Effector memory CD4-positive, alpha-beta T cell (primary cell): ENCODE data around the gene PPM1B.
A peak's percentile ranks its signal among the peaks of the same experiment; 100 is the strongest.

Source experiments
- DNase-seq, 3 donors: peaks; one replicate each; pipeline ENCODE4 v3.0.0-alpha.2; 2020
- H3K27ac ChIP-seq: 2 replicates; pipeline ENCODE4 v1.7.0; 2013; ENCODE audit warnings: mild to moderate bottlenecking, low read length, moderate library complexity; ENCODE audit not compliant: insufficient read depth, poor library complexity, severe bottlenecking
- H3K27me3 ChIP-seq: replicated peaks from 2 replicates; pipeline ENCODE4 v1.7.0; 2013; ENCODE audit warnings: mild to moderate bottlenecking, low read length; ENCODE audit not compliant: insufficient read depth, control insufficient read depth, poor library complexity, severe bottlenecking
- H3K36me3 ChIP-seq: 2 replicates; pipeline ENCODE4 v1.7.0; 2013; ENCODE audit warnings: mild to moderate bottlenecking, low read length, moderate library complexity; ENCODE audit not compliant: control insufficient read depth, insufficient read depth
- H3K4me1 ChIP-seq: 2 replicates; pipeline ENCODE4 v1.7.0; 2013; ENCODE audit warnings: low read length, mild to moderate bottlenecking; ENCODE audit not compliant: control insufficient read depth, insufficient read depth, poor library complexity, severe bottlenecking
- H3K4me3 ChIP-seq: 2 replicates; pipeline ENCODE4 v1.7.0; 2013; ENCODE audit warnings: low read length, low read depth, mild to moderate bottlenecking; ENCODE audit not compliant: insufficient read depth, poor library complexity, severe bottlenecking
- H3K9me3 ChIP-seq: 2 replicates; pipeline ENCODE4 v1.7.0; 2013; ENCODE audit warnings: mild to moderate bottlenecking, low read length, moderate library complexity; ENCODE audit not compliant: control insufficient read depth

The PPM1B gene

GRCh38 chr2:44152865-44153669 is 15.6 kb upstream of the PPM1B start:
- Histone ChIP-seq H3K9me3 (no peaks in the 10 kb centered on the region), H3K4me1 (no peaks in the 10 kb centered on the region), H3K27ac (no peak overlapping the region), H3K27me3 (no peaks in the 10 kb centered on the region), H3K36me3 (no peaks in the 10 kb centered on the region), H3K4me3 (no peak overlapping the region)
- no peak for DNase-seq

DNA sequence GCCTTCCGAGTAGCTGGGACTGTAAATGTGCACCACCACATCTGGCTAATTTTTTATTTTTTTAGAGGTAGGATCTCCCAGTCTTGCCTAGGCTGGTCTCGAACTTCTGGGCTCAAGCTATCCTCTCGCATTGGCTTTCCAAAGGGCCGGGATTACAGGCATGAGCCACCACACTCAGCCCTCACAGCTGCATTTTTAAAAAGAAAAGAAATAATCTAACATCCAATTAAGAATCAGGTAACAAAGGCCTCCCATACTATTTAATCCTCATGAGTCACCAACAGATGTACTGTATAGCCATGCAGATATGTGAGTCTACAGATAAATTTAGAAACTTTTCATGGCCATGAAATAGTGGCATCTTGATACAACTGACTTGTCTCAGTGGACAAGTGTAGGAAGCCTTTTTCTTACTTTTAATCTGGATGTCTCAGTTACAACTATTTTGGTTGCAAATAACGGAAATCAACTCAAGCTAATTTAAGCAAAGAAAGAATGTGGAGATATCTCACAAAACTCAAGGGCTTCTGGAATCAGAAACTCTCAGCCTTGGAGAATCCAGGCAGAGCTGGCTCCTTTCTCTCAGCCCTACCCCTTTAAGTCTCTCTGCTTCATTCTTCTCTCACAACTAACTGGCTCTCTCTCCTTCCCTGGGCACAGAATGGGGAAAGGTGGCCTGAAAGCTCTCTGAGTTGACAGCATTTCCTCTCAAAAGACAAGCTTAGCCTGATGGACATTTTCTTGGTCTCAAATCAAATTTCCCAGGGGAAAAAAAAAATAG is 12.8 kb upstream of the PPM1B start:
- DNase-seq = no peak
- no peaks in the 10 kb centered on the region for H3K9me3 ChIP-seq
- H3K4me1 ChIP-seq = no peaks in the 10 kb centered on the region
- H3K27me3 ChIP-seq = no peaks in the 10 kb centered on the region
- H3K36me3 ChIP-seq = no peaks in the 10 kb centered on the region
- no peak overlapping the region for H3K4me3 ChIP-seq
- no peak overlapping the region for H3K27ac ChIP-seq

- no peaks in the 10 kb centered on the region for H3K9me3 ChIP-seq
- no peak for DNase-seq
- no peak overlapping the region for H3K27ac ChIP-seq
- H3K4me1 ChIP-seq = no peaks in the 10 kb centered on the region
- H3K27me3 ChIP-seq = no peaks in the 10 kb centered on the region
- no peak overlapping the region for H3K4me3 ChIP-seq
- no peaks in the 10 kb centered on the region for H3K36me3 ChIP-seq
Measured at GRCh38 chr2:44163777-44164176, 4.9 kb upstream of the PPM1B start.

GRCh38 chr2:44164617-44165016 is 4.1 kb upstream of the PPM1B start:
- no peaks in the 10 kb centered on the region for H3K27me3 ChIP-seq
- H3K9me3 ChIP-seq = no peaks in the 10 kb centered on the region
- no peaks in the 10 kb centered on the region for H3K4me1 ChIP-seq
- DNase-seq = no peak
- no peak overlapping the region for H3K27ac ChIP-seq
- no peak overlapping the region for H3K4me3 ChIP-seq
- H3K36me3 ChIP-seq = no peaks in the 10 kb centered on the region

- DNase-seq = no peak
- H3K36me3 ChIP-seq = no peaks in the 10 kb centered on the region
- H3K27me3 ChIP-seq = no peaks in the 10 kb centered on the region
- no peak overlapping the region for H3K27ac ChIP-seq
- H3K4me3 ChIP-seq = no peak overlapping the region
- H3K9me3 ChIP-seq = no peaks in the 10 kb centered on the region
- peaks cover 3% of the 10 kb centered on the region for H3K4me1 ChIP-seq
Measured at GRCh38 chr2:44166096-44166495, 2.6 kb upstream of the PPM1B start.

DNA sequence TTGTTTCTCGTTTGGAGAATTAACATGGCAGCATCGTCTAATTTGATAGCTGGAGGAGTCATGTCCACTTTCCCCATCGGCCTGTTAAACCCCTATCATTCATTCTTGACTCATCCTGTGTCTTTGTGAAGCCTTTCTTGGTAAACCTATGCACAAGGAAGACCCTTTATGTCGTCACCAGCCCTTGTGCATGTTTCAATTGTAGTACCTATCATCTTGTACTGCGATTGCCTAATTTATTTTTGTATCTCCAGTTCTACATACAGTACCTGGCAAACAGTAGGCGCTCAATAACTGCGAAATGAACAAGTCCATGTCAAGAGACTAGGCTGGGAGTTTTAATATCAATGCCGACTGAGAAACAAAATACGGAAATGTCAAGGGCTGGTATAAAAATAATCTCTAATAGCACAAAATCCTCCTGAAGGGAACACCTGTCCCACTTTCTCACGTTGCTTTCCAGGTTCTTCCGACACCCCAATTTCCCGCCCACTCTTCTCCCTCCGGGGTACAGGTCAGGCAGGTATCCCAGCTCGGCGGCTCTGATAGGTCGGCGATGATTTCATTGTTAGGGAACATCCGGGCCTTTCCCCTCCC is 1.3 kb upstream of the PPM1B start:
- no peaks in the 10 kb centered on the region for H3K9me3 ChIP-seq
- H3K4me3 ChIP-seq = peak overlapping the region; percentile 59
- no peaks in the 10 kb centered on the region for H3K27me3 ChIP-seq
- peaks cover 8% of the 10 kb centered on the region for H3K4me1 ChIP-seq
- DNase-seq = no peak
- H3K36me3 ChIP-seq = no peaks in the 10 kb centered on the region
- H3K27ac ChIP-seq = peak overlapping the region; percentile 97

DNA sequence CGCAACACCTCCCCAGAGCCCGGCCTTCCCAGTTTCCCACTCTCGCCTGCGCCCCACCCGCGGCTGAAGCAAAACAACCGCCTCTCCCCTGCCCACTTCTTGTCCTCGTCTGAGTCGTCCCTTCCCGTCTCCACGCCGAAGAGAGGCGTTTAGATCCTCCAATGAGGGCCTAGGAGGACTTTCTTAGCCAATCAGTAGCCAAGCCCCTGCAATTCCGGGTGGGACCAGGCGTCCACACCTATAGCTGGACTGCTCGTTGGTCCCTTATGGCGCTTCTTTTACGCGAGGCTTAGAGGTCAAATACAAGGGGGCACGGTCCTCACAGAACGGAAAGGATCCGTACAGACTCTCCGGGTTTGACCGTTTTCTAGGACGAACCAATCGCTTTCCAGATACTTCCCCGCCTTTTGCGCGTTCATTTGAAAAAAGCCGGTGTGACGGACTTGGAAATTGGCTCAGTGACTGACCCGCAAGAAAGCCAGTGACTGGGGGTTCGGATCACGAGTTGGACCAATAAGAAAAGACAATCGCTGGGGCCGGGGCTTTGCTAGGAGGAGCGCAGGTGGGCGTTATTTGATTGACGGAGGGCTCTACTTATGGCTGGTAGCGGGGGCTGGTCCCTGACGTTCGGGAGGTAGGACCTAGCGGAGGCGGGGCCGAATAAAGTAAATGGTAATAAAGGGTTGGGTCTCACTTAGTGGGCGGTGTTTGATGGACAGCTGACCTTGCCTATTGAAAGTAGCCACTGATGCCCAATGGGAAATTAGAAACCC is 581 bp upstream of the PPM1B start:
- DNase-seq = peak; percentile 84 to 97 (median 95)
- Histone ChIP-seq H3K36me3 (no peaks in the 10 kb centered on the region), H3K27ac (peak overlapping the region; percentile 97), H3K4me3 (peak overlapping the region; percentile 59), H3K9me3 (no peaks in the 10 kb centered on the region), H3K27me3 (no peaks in the 10 kb centered on the region), H3K4me1 (peaks cover 13% of the 10 kb centered on the region)

DNA sequence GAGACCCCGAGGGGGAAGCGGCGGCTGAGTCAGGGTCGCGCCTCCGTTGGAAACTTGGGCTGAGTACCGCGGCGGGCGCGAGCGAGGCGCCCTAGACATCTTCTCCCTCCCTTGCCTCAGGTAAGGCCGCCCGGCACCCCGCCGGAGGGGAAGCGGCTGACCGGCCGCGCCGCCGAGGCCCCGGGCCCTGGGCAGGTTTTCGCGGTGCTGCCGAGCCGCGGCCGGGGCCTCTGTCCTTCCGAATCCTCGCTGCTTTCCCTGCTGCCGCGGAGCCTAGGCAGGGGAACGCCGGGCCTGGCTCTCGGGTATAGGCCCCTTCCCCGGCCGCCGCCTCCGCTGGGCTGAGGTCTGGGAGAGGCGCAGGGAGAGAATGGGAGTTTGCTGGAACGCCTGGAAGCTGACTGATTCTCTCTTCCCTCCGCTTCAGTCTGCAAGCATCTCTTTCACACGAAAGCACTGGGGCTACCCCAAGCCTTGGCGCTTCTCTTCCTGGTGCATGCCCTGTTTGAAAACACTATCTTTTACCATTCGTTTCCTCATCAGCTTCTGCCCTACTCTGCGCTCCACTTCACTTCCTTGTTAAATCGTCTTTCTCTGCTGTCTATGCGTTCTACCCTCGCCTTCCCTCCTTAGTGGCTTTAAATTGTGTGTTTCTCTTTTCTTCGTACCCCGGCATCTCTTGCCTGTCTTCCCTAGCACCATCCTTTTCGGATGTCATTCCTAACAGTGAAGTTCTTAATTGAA is 652 bp downstream of the PPM1B start:
- Histone ChIP-seq H3K36me3 (no peaks in the 10 kb centered on the region), H3K4me1 (peaks cover 16% of the 10 kb centered on the region), H3K27me3 (no peaks in the 10 kb centered on the region), H3K27ac (peak overlapping the region; percentile 94), H3K4me3 (peak overlapping the region; percentile 89), H3K9me3 (no peaks in the 10 kb centered on the region)
- DNase-seq = peak in 2 of 3 donors; percentile 21 to 22

DNA sequence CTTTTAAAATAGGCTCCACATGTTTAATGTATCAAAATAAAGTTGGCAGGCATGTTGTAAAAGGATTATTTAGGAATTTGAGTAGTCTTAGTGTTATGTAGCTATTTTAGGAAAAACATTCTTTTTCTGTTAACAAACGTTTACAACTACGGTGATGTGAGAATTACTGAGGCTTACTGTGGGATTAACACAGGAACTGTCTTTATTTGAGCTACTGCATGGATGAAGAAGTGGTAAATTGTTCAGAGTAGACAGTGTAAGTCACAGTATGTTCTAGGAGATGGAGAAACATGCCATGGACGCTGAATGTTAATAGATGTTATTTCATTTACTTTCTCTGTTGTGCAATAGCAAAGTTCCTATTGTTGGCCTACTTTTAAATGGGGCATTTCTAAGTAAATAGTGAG is 1.6 kb downstream of the PPM1B start:
- no peaks in the 10 kb centered on the region for H3K36me3 ChIP-seq
- no peaks in the 10 kb centered on the region for H3K27me3 ChIP-seq
- no peak for DNase-seq
- no peaks in the 10 kb centered on the region for H3K9me3 ChIP-seq
- H3K4me3 ChIP-seq = peak overlapping the region; percentile 89
- H3K4me1 ChIP-seq = peaks cover 16% of the 10 kb centered on the region
- peak overlapping the region; percentile 94 for H3K27ac ChIP-seq
